Spleen (tissue), 7 donors: Measurements from ENCODE around the gene PIK3R5.
A peak's percentile ranks its signal among the peaks of the same experiment; 100 is the strongest.

Source experiments
- POLR2A ChIP-seq, 3 donors: fragments of 450-650 bp; IDR thresholded peaks; one replicate each; pipeline ENCODE4 v1.5.1; 2017; ENCODE audit warnings: antibody characterized with exemption in 3 of 3, mild to moderate bottlenecking in 1 of 3
- POLR2AphosphoS5 ChIP-seq, 3 donors: sonication (generic); formaldehyde crosslinking; IDR thresholded peaks; one replicate each; pipeline ENCODE4 v1.5.1; 2017; ENCODE audit warnings: antibody characterized with exemption in 3 of 3
- TF ChIP-seq, protein P1 (sequence below), 11 experiments: fragments of 200-600 bp in 7 of 11; fragments of 450-650 bp in 4 of 11; sonication (generic) in 4 of 11; IDR thresholded peaks in 8 of 11; conservative IDR thresholded peaks in 3 of 11; 1 replicate in 7 of 11; 2 replicates in 4 of 11; pipeline versions ENCODE4 v1.4.0 to v1.8.0; 2016 to 2021; ENCODE audit warnings: antibody characterized with exemption in 11 of 11, inconsistent platforms in 4 of 11, mild to moderate bottlenecking in 1 of 11
- donor health status: DM: no; HTN: no; CAD: no; lungs with moderate emphysema.
- donor health status: DM: no; HTN: no; CAD: no.
- donor health status: DM: no; HTN: no; CAD: no.

DNA sequence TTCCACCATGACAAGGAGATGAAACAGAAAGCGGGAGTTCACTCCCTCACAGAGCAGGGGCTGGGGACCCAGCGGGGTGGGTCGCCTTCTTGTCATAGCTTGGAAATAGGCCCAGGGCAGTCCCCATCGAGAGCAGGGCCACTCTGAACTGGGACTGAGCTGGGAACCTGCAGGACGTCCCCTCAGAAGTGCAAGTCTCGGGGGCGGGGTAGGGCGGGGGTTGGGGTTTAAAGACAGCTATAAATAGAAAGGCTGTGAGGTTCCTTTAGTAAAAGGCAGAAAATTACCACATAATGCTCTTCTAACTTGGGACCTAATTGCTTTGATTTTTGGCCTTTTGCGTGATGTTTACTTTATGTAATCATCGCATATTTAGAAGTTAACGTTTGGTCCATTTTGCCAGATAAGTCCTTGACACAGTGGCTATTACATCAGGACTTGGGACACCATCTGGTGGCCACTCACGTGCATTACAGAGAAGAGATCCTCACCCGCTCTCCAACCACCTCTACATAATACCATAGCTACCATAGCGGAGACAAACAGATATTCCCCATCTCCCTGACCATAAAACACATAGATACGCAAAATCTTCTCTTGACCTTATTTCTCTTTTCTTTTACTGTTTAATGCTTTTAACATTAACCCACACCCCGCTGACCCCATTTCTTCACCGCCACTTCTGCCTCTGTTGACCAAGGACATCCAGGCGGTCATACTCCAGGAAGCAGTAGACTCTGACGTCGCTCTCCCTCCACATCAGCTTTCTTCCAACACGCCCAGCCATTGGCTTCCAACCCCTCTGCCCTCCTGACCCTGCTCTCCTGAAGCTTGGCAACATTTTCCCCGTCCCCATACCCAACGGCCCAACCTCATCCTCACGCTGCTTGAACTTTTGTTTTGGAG lies 70.6 kb downstream of the PIK3R5 start:
- TF ChIP-seq POLR2AphosphoS5 (IDR thresholded peaks at IDR 0.05) (peak in 1 of 3 donors; percentile 19), POLR2A (IDR thresholded peaks at IDR 0.05) (no peak)
- TF ChIP-seq, protein P1, sequence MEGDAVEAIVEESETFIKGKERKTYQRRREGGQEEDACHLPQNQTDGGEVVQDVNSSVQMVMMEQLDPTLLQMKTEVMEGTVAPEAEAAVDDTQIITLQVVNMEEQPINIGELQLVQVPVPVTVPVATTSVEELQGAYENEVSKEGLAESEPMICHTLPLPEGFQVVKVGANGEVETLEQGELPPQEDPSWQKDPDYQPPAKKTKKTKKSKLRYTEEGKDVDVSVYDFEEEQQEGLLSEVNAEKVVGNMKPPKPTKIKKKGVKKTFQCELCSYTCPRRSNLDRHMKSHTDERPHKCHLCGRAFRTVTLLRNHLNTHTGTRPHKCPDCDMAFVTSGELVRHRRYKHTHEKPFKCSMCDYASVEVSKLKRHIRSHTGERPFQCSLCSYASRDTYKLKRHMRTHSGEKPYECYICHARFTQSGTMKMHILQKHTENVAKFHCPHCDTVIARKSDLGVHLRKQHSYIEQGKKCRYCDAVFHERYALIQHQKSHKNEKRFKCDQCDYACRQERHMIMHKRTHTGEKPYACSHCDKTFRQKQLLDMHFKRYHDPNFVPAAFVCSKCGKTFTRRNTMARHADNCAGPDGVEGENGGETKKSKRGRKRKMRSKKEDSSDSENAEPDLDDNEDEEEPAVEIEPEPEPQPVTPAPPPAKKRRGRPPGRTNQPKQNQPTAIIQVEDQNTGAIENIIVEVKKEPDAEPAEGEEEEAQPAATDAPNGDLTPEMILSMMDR (IDR thresholded peaks at IDR 0.05 in 8 of 11, conservative IDR thresholded peaks at IDR 0.05 in 3 of 11) = peak; percentile 76 to 88 (median 79)
